Keratinocyte (primary cell): ENCODE results near the gene STARD10. TPM values are rescaled to one million over a fixed set of nuclear protein-coding genes. Genes with fewer than 3 reads are reported as not detected.

Experiments used
- DNase-seq: peaks from one replicate; pipeline ENCODE4 v3.0.0-alpha.2; 2011; ENCODE audit warnings: low read depth, missing footprints, low spot score
- FAIRE-seq: peaks from 2 replicates; lab custom pipeline; 2011; peaks lifted over from hg19 to GRCh38; lab: Jason Lieb, UNC
- H2AFZ ChIP-seq: 2 replicates; pipeline ENCODE4 v1.6.0; 2012; ENCODE audit warnings: low read length, control low read depth, inconsistent platforms; ENCODE audit not compliant: control insufficient read depth
- H3K27ac ChIP-seq: 2 replicates; pipeline ENCODE4 v1.5.1; 2011; ENCODE audit warnings: low read length; ENCODE audit not compliant: control insufficient read depth, insufficient read depth
- H3K27me3 ChIP-seq: 3 replicates; pipeline ENCODE4 v1.6.0; 2011; ENCODE audit warnings: low read length; ENCODE audit not compliant: control insufficient read depth, insufficient read depth; ENCODE audit errors: extremely low read depth
- H3K36me3 ChIP-seq, 2 experiments: 2 replicates in 1 of 2; 3 replicates in 1 of 2; pipeline ENCODE4 v1.5.1; 2011; ENCODE audit warnings: low read length in 2 of 2, mild to moderate bottlenecking in 1 of 2; ENCODE audit not compliant: control insufficient read depth in 2 of 2, insufficient read depth in 2 of 2; ENCODE audit errors: extremely low read depth in 1 of 2
- H3K4me1 ChIP-seq: 3 replicates; pipeline ENCODE4 v1.5.1; 2011; ENCODE audit warnings: low read length; ENCODE audit not compliant: control insufficient read depth, insufficient read depth; ENCODE audit errors: extremely low read depth
- H3K4me2 ChIP-seq: 3 replicates; pipeline ENCODE4 v1.6.0; 2011; ENCODE audit warnings: low read depth, low read length; ENCODE audit not compliant: control insufficient read depth, insufficient read depth; ENCODE audit errors: extremely low read depth
- H3K4me3 ChIP-seq, 3 experiments: fragments of 200-600 bp in 1 of 3; sonication (generic) in 1 of 3; 2 replicates in 2 of 3; 3 replicates in 1 of 3; pipeline ENCODE4 v1.5.1; 2011 to 2016; ENCODE audit warnings: low read length in 3 of 3, mild to moderate bottlenecking in 3 of 3, control low read depth in 2 of 3, inconsistent platforms in 1 of 3, low read depth in 1 of 3, mixed read lengths in 1 of 3, mixed run types in 1 of 3, moderate library complexity in 1 of 3; ENCODE audit not compliant: control insufficient read depth in 2 of 3, insufficient read depth in 2 of 3; ENCODE audit errors: extremely low read depth in 1 of 3
- H3K79me2 ChIP-seq: 2 replicates; pipeline ENCODE4 v1.6.0; 2012; ENCODE audit warnings: low read length; ENCODE audit not compliant: control insufficient read depth, insufficient read depth
- H3K9ac ChIP-seq: 3 replicates; pipeline ENCODE4 v1.6.0; 2011; ENCODE audit warnings: low read length; ENCODE audit not compliant: control insufficient read depth, insufficient read depth; ENCODE audit errors: extremely low read depth
- H3K9me1 ChIP-seq: 3 replicates; pipeline ENCODE4 v1.6.0; 2011; ENCODE audit warnings: low read length; ENCODE audit not compliant: control insufficient read depth, insufficient read depth; ENCODE audit errors: extremely low read depth
- H3K9me3 ChIP-seq: 2 replicates; pipeline ENCODE4 v1.5.1; 2012; ENCODE audit warnings: low read depth, low read length; ENCODE audit not compliant: control insufficient read depth
- H4K20me1 ChIP-seq: 3 replicates; pipeline ENCODE4 v1.6.0; 2011; ENCODE audit warnings: low read length; ENCODE audit not compliant: control insufficient read depth, insufficient read depth; ENCODE audit errors: extremely low read depth
- CTCF ChIP-seq, 3 experiments: IDR thresholded peaks in 1 of 3; conservative IDR thresholded peaks in 1 of 3; optimal IDR thresholded peaks in 1 of 3; 2 replicates in 2 of 3; 3 replicates in 1 of 3; pipeline versions ENCODE3 to v1.5.1; 2011; ENCODE audit warnings: low read length in 3 of 3, mild to moderate bottlenecking in 3 of 3, moderate library complexity in 2 of 3, control low read depth in 1 of 3, inconsistent platforms in 1 of 3; ENCODE audit not compliant: insufficient read depth in 2 of 3; ENCODE audit errors: extremely low read depth in 1 of 3
- EZH2 ChIP-seq: IDR thresholded peaks from one replicate; pipeline ENCODE4 v1.6.1; 2012; ENCODE audit warnings: inconsistent platforms, mild to moderate bottlenecking, low read length, moderate library complexity
- dilution Hi-C: fragments of 300-500 bp; cut with MboI; formaldehyde crosslinking; loops from one replicate; pipeline ENCODE4 v1.7.0; 2020; ENCODE audit warnings: low sequenced_read_pairs; ENCODE audit not compliant: extremely low pct_ligation_motif_present
- polyA plus RNA-seq, 5 experiments: library from polyadenylated mRNA; depleted of rRNA in 3 of 5; stranded (reverse) in 3 of 5; stranded (forward) in 1 of 5; unstranded in 1 of 5; fragments of >200 nt; gene quantifications; 1 replicate in 1 of 5; 2 replicates in 3 of 5; 3 replicates in 1 of 5; pipeline versions ENCODE4 v1.2.1 to v1.2.3, GENCODE V29; 2011 to 2012; ENCODE audit warnings: missing spikeins in 2 of 5, low read depth in 1 of 5, low replicate concordance in 1 of 5

The STARD10 gene
- polyA plus RNA-seq, 1 donor (not counting 4 experiments of a cell fraction or from before 2014, with no cell fraction given): 67.0 TPM

GRCh38 chr11:72840780-72841179, 46.9 kb upstream of the STARD10 start:
- FAIRE-seq (no peak), DNase-seq (no peak)
- Histone ChIP-seq H3K4me2 (no peak overlapping the region), H3K9me3 (no peaks in the 10 kb centered on the region), H4K20me1 (no peaks in the 10 kb centered on the region), H3K27me3 (no peaks in the 10 kb centered on the region), H3K9ac (no peak overlapping the region), H3K4me3 (no peak overlapping the region), H3K27ac (no peak overlapping the region), H3K79me2 (no peaks in the 10 kb centered on the region), H3K4me1 (peaks cover 17% of the 10 kb centered on the region), H3K36me3 (peaks cover 4 to 10% of the 10 kb centered on the region in 2 experiments), H2AFZ (no peak overlapping the region), H3K9me1 (no peaks in the 10 kb centered on the region)
- dilution Hi-C loops: no loop called here
- TF ChIP-seq EZH2: no peak
- TF ChIP-seq CTCF (optimal IDR thresholded peaks at IDR 0.05 in 1 of 3, IDR thresholded peaks at IDR 0.05 in 1 of 3, conservative IDR thresholded peaks at IDR 0.05 in 1 of 3; ENCODE audit: extremely low read depth in 1 of 3, insufficient read depth in 2 of 3, low read length in 3 of 3): no peak

GRCh38 chr11:72838691-72839305, 45.0 kb upstream of the STARD10 start:
- Histone ChIP-seq H3K27me3 (no peaks in the 10 kb centered on the region), H3K9me3 (no peaks in the 10 kb centered on the region), H3K27ac (no peak overlapping the region), H3K79me2 (no peaks in the 10 kb centered on the region), H3K9ac (no peak overlapping the region), H3K4me2 (peak overlapping the region; percentile 29), H4K20me1 (no peaks in the 10 kb centered on the region), H3K4me3 (no peak overlapping the region), H2AFZ (no peak overlapping the region), H3K9me1 (no peaks in the 10 kb centered on the region), H3K4me1 (peaks cover 17% of the 10 kb centered on the region), H3K36me3 (peaks cover 4 to 10% of the 10 kb centered on the region in 2 experiments)
- TF ChIP-seq CTCF (optimal IDR thresholded peaks at IDR 0.05 in 1 of 3, IDR thresholded peaks at IDR 0.05 in 1 of 3, conservative IDR thresholded peaks at IDR 0.05 in 1 of 3; ENCODE audit: extremely low read depth in 1 of 3, insufficient read depth in 2 of 3, low read length in 3 of 3) (no peak), EZH2 (no peak)
- no peak for DNase-seq
- peak; percentile 58 for FAIRE-seq
- dilution Hi-C loops: no loop called here
